ENCODE results near the gene ARL15. TPM values are rescaled to one million over a fixed set of nuclear protein-coding genes. Genes with fewer than 3 reads are reported as not detected.

Gene ARL15
- total and polyA plus RNA-seq, 9 of the 15 experiments (the other 6 are each of a cell fraction or from before 2014, with no cell fraction given), result 18.5 to 80.4 (median 57.0) TPM

- TF ChIP-seq ZNF318 (IDR thresholded peaks at IDR 0.05; ENCODE audit: borderline replicate concordance in 1 of 2, low read depth in 1 of 2), result no peak
- TF ChIP-seq IRF9 (tag; IDR thresholded peaks at IDR 0.05), result no peak
- TF ChIP-seq NUFIP1 (IDR thresholded peaks at IDR 0.05; ENCODE audit: partially characterized antibody), result no peak
- TF ChIP-seq ZNF224 (CRISPR knock-in tag; IDR thresholded peaks at IDR 0.05), result no peak
- no peak for TF ChIP-seq ZNF77 (CRISPR knock-in tag; IDR thresholded peaks at IDR 0.05)
- no peak for TF ChIP-seq TARDBP (IDR thresholded peaks at IDR 0.05)
- TF ChIP-seq RB1 (IDR thresholded peaks at IDR 0.05; ENCODE audit: low read depth), result no peak
- no peak for TF ChIP-seq SRSF7 (optimal IDR thresholded peaks at IDR 0.05; ENCODE audit: low read depth, low read length)
- no peak for TF ChIP-seq HDGF (IDR thresholded peaks at IDR 0.05)
- TF ChIP-seq SREBF1 (IDR thresholded peaks at IDR 0.05; ENCODE audit: borderline replicate concordance, low read depth, low read length), result no peak
- TF ChIP-seq ARID4B (CRISPR knock-in tag; IDR thresholded peaks at IDR 0.05), result no peak
Observed at GRCh38 chr5:53922508-53923498, 387.6 kb downstream of the ARL15 start (continued).

Data from K562 (cell line).